GM10847 (cell line): Measurements from ENCODE around the gene PLSCR2.

ENCODE experiments used
- POLR2A ChIP-seq: IDR thresholded peaks from 2 replicates; pipeline ENCODE4 v1.6.1; 2011; ENCODE audit not compliant: insufficient read length; ENCODE audit errors: extremely low read depth

PLSCR2 gene

DNA sequence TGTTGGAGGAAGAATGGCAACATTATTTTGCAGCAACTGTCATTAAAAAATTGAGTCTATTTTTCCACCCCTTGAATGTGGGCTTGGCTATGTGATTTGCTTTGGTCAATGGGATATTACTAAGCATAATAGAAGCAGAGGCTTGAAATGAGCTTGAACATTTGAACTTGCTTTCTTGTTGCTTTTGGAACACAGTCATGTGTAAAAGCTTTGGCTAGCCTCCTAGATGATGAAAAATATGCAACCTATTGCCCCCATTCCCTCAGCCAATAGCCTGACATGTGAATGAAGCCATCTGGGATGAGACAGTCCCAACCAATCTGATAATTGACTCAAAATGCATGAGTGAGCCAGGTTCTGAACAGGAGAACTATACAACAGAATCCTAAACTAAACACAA lies 78.4 kb downstream of the PLSCR2 start:
- no peak for TF ChIP-seq POLR2A

DNA sequence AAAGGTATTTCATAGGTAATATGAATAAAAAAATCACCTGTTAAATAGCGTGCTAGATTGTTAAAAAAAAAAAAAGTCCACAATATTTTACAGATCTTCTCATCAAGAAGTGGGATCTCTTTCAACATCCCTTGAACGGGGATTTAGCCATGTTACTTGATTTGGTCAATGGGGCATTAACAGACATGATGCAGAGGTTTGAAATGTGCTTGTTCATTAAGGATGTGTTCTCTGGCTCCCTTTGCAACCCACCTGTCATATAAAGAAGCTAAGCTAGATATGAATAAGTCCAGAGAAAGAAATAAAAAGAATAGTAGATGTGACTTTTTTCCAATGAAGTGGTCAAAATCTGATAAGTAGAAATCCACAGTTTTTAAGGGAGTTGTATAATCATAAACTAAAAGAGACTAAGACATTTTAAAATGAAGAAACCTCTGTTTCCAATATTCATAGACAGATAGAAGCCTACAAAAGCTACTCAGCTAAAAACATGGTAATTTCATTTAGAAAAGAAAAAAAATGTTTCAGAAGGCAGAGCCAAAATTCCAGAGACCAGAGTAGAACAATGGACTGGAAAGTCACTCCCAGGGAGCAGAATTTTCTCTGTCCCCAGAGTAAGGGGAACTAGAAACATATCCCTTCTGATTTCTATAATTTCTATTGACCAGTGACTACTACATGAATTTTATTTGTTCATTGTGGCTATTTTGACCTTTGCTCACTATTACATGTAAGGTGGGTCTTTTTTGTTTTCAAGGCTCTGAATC lies 79.2 kb downstream of the PLSCR2 start:
- no peak for TF ChIP-seq POLR2A

DNA sequence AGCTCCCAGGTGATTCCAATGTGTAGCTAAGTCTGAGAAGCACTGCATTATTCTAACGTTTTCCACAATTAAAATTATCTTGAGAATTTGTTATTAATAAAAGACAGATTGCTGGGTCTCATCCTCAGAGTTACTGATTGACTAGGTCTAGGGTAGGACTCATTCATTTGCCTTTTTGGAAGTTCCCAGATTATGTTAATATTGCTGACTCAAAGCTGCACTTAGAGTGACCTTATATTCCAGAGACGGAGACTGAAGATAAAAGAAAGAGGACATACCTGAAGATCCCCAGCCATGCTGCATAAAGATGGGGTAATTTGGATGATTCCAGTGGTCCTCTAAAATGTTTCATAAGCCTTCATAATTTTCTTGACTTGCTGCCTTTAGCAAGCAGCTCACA lies 81.8 kb downstream of the PLSCR2 start:
- no peak for TF ChIP-seq POLR2A

DNA sequence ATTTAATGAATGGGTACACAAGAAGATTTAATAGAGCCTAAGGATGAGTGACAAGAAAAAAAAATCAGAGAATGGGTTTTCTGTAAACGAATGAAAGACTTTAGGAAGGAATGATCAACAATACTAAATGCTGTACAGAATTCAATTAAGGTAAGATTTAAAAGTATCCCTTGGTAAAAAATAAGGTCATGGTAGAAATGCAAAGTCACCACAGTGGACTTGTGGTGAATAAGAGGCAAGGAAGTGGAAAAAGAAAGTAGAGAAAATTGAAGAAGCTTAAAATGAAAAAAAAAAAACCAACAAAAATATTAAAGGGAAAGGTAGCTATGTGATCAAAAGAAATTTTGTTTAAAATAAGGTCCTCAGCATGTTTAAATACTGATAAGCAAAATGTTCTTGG lies 82.4 kb downstream of the PLSCR2 start:
- no peak for TF ChIP-seq POLR2A

DNA sequence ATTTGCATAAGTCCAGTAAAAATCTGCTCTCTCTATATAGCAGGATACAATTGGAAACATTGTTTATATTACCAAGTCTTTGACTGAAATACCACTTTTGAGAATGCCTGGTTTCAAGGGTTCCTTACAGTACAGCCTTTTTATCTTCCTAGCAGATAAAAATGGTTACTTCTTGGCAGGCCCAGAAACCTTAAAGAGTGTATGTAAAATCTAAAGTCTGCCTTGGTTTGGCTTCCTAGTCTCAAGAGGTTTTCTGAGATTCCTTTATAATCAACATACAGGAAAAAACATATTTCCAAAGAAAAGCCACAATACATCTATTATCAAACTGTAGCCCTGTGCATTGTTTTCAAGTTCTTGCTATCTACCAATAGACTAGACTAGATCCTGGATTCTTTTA lies 84.6 kb downstream of the PLSCR2 start:
- no peak for TF ChIP-seq POLR2A
